ENCODE data around the gene POM121.
"Not testable (repeated sequence)": the region's sequence is repeated elsewhere in the genome, so short reads cannot be mapped to it uniquely, and the experiment has no call there.

GRCh38 chr7:72913750-72914149, 11.1 kb upstream of the POM121 start:
- TF ChIP-seq CTCF (IDR thresholded peaks at IDR 0.05 in 8 of 11, conservative IDR thresholded peaks at IDR 0.05 in 3 of 11); POLR2A (IDR thresholded peaks at IDR 0.05); POLR2AphosphoS5 (IDR thresholded peaks at IDR 0.05): not testable (repeated sequence)
